Measurements from ENCODE around the gene EFNA5.
"Not testable (repeated sequence)": the region's sequence is repeated elsewhere in the genome, so short reads cannot be mapped to it uniquely, and the experiment has no call there.

EFNA5 gene

DNA sequence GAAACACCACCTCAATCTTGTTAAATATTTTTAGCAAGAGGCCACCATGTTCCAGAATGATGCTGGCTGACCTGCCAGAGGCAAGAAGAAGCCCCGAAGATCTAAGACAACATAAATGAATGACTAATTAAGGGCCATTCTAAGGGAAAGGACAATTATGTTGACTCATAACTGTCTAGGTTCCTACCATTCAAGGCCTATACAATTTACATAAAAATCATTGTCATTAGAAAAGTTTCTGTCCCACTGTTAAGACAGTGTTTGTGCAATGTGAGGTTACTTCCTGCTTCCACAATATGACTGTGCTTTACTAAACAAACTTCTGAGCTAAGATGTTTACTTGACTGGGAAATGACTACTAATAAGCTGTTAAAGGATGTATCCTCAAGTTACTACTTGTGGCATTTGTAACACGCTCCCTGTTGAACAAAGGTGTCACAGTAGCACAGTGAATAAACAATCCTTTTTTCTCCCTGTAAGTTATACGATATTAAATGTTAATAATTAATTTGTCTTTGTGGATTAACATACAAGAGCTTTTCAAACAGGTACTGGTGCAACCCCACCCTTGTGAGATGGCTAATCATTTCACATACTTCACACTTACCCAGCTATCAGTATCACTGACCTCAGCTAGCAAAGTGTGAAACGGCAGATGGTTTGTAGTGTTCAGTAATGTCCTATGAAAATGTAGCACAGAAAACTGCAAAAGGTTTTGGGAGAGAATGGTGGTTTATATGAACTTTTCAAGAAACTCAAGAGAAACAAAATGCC, 195.8 kb downstream of the EFNA5 start:
- no peak for DNase-seq

- no peak for DNase-seq
These were observed 196.4 kb downstream of the EFNA5 start for GRCh38 chr5:107474361-107474715.

DNA sequence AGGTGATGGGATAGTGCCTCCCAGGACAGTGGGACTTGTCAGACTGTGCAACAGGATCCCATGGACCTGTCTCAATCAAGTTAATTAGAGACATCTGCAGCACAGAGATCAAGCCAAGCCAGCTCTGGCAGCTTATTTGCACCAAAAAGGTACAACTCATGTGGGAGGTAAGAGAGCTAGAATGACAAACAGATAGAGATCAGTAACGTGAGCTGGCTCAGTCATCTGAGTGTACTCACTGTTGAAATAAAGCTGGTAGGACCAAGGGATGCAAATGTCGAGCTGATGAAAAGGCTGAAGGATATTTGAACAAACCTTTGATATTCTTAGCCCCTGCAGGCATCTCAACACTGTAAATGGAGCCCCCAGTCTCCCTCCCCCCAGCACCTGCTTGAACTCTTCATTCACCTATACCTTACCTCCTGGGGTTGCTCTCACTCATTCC, 198.1 kb downstream of the EFNA5 start:
- DNase-seq: peak; percentile 69

DNA sequence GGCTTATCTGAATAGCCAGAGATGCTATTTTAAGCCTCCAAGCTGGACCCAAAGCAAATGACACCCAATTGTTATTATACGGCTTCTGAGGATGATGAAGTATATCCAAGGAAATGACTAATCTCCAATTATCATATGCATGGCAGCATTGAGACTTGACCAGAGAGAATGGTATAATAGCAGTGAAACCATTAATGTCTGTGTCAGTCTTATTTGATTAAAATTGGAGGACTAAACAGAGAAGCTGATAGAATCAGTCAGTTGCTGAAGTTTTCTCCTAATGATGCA, 200.5 kb downstream of the EFNA5 start:
- no peak for DNase-seq

GRCh38 chr5:107469485-107470294, 201.0 kb downstream of the EFNA5 start:
- DNase-seq: no peak

GRCh38 chr5:107469064-107469463, 201.7 kb downstream of the EFNA5 start:
- DNase-seq: no peak

DNA sequence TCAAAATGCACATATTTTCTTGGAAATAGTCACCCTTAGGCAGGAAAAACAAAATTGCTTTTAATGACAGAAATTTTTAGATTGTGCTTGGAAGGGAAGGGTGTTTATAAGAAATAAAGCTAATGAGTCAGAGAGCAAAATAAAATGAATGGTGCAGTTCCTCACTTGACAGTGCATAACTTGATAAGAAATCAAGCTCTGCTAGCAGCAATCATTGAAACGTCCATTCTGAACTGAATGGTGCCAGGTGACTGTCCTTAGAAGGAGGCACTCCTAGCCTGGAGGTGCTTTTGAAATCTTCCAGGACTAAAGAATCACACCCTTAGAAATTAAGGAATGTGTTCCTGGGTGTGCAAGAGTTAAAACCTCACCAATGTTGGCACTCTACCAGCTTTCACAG, 202.5 kb downstream of the EFNA5 start:
- DNase-seq: no peak

DNA sequence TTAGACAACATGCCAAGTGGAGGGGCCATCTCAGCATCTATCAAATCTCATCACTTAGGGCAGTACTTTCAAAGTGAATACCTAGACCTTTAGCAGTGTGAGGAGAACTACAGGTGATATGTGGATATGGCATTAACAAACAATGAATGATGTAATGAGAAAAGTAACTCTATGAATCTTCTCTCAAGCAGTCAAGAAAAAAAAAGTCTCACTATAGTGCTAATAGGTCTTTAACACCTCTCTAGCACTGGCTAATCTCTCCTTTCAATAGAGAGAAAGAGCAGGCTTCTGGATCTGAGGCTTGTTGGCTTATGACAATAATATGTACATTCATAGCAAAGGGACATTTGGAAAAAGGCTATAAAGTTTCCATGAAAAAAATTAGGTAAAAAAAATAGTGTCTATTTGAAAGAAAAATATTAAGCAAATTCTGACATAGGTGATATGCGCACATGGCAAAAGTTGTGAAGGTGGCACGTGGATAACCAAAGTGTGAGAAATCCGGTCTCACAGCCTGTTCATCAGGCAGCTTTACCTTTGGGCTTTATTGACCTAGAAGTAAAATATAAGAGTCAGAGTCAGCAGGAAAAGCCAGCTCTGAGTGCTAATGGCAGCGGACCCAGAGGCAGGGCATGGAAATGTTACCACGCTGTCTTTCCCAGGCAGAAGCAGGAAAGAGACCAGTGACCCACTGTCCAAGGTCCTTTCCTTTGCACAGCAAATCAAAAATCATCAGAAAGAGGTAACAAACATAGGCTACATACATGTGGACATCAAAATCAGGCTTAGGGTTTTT, 203.4 kb downstream of the EFNA5 start:
- DNase-seq: no peak

- DNase-seq: no peak
These were observed 204.4 kb downstream of the EFNA5 start for GRCh38 chr5:107466233-107466769.

- no peak for DNase-seq
These were observed 205.9 kb downstream of the EFNA5 start for GRCh38 chr5:107464876-107465275.

- DNase-seq: no peak
These were observed 206.3 kb downstream of the EFNA5 start for GRCh38 chr5:107464416-107464815.

DNA sequence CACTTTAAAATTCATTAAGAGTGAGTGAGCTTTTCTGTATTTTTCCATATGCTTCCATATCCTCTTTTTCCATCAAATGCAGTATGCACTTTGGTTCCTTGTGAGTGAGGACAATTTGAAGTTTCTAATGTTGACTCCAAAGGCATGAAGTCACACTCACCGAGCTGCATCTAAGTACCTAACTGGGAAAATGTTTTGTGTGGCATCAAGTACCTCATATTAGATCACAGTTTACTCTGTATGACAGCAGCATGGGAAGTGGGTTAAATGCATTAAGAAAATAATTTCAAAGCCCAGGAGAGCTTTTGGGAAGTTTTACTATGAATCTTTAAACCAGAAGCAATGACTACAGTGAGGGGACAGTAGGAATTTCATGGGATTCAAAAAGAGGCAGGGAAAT, 207.0 kb downstream of the EFNA5 start:
- no peak for DNase-seq

- no peak for DNase-seq
These were observed 209.0 kb downstream of the EFNA5 start for GRCh38 chr5:107461770-107462169.

GRCh38 chr5:107460789-107461188, 209.9 kb downstream of the EFNA5 start:
- DNase-seq: no peak

DNA sequence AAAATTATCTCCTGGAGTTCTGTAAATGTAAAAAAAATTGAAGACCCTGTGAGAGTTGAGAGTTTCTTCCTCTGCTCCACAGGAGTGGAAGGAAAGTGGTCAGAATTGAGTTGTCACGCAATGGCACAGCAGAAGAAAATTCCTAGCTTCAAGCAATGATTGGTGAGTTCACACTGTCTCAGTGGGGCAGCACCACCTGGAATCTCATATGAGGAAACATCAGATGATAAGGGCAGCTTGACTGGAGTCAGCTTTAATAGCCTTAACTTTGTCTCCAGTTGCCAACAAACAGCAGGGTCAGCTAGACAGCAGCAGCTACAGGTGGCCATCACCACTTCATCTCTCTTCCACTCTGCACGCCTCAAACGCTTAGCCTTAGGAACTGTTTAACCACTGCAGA, 211.1 kb downstream of the EFNA5 start:
- no peak for DNase-seq

DNA sequence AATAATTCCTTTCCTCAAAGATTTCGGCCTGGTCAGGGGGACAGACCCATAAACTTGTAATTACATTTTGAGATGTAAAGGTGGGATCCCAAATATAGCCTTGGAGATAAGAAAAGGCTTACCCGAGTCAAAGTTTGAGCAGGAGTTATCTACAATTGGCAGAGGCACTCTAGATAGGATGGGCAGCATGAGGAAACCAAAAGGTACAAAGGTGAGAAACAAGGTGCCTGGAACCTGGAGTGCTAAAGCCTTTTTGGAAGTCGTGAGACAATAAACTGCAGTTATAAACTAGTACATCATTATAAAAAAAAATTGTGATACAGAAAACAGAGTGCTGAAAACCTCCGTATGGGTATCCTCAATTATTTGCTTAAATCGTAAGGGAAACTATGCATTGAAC, 212.4 kb downstream of the EFNA5 start:
- no peak for DNase-seq

- no peak for DNase-seq
These were observed 212.9 kb downstream of the EFNA5 start for GRCh38 chr5:107457881-107458280.

GRCh38 chr5:107457138-107457537, 213.6 kb downstream of the EFNA5 start:
- no peak for DNase-seq

GRCh38 chr5:107456281-107456715, 214.4 kb downstream of the EFNA5 start:
- no peak for DNase-seq

GRCh38 chr5:107455111-107455544, 215.6 kb downstream of the EFNA5 start:
- DNase-seq: no peak

DNA sequence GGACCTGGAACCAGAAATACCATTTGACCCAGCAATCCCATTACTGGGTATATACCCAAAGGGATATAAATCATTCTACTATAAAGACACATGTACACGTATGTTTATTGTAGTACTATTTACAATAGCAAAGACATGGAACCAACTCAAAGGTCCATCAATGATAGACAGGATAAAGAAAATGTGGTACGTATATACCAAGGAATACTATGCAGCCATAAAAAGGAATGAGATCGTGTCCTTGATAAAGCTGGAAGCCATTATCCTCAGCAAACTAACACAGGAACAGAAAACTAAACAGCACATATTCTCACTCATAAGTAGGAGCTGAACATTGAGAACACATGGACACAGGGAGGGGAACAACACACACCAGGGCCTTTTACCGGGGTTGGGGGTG, 218.9 kb downstream of the EFNA5 start:
- DNase-seq: not testable (repeated sequence)

DNA sequence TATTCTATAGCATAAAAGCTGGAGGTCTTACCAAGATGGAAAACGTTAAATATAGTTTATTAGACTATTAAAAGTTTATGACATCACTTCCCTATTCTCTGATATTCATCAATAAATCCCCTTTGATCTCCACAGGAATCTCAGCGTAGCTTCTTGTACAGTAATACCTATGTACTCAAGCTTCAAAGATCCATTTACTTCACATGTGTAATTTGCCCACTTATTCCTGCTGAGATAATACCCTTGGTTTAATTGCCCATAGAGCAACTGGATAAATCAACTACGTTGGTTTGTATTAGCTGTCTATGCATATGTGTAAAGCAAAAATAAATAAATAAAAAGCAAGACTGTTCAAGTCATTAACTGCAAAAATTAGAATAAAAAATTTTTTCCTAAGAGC, 219.7 kb downstream of the EFNA5 start:
- peak; percentile 83 for DNase-seq

DNA sequence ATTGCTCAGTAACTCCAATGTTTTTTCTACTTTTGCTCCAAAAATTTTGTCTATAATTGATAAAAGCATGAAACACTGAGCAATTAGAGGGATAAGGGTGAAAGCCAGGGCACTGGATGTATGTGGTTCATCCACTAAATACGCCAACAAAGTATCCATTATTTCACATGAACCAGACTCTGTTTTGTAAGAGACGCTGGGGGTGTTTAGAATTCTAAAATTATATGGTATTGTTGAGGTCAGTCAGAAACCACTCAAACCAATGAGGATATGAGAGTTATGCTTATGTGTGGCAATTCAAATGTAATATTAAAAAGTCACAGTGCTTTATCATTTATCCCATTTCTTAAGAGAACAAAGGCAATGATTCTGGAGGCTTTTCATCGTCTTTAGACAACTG, 220.2 kb downstream of the EFNA5 start:
- no peak for DNase-seq

Data from NCI-H146 (cell line).